HepG2 (cell line): ENCODE results near the gene CDC42EP1. TPM values are rescaled to one million over a fixed set of nuclear protein-coding genes. Genes with fewer than 3 reads are reported as not detected.

Experiments
- ATF7-NPFF ChIP-seq: sonication (generic); formaldehyde crosslinking; IDR thresholded peaks from 2 replicates; pipeline ENCODE4 v1.8.1; 2023; ENCODE audit warnings: mild to moderate bottlenecking, low read depth, missing genetic modification reagents, moderate library complexity
- HMG20A ChIP-seq: IDR thresholded peaks from 2 replicates; pipeline ENCODE4 v1.6.1; 2016; ENCODE audit warnings: borderline replicate concordance
- ISL2 ChIP-seq: sonication (generic); formaldehyde crosslinking; IDR thresholded peaks from 2 replicates; pipeline ENCODE4 v1.5.0; 2020; ENCODE audit warnings: missing genetic modification reagents
- ISX ChIP-seq: sonication (generic); formaldehyde crosslinking; conservative IDR thresholded peaks from 2 replicates; pipeline ENCODE4 v1.5.0; 2020; ENCODE audit warnings: missing genetic modification reagents
- KDM6A ChIP-seq: IDR thresholded peaks from 2 replicates; pipeline ENCODE4 v1.6.1; 2016; ENCODE audit warnings: low read depth
- SPEN ChIP-seq: sonication (generic); formaldehyde crosslinking; IDR thresholded peaks from 2 replicates; pipeline ENCODE4 v1.5.1; 2020; ENCODE audit warnings: low read depth, mild to moderate bottlenecking, missing genetic modification reagents
- TCF7 ChIP-seq: sonication (generic); IDR thresholded peaks from 2 replicates; pipeline ENCODE4 v1.6.1; 2016; ENCODE audit warnings: antibody characterized with exemption, low read depth
- THRA ChIP-seq: sonication (generic); formaldehyde crosslinking; IDR thresholded peaks from 2 replicates; pipeline ENCODE4 v1.4.0; 2020; ENCODE audit warnings: missing genetic modification reagents, borderline replicate concordance
- ZFY ChIP-seq: sonication (generic); formaldehyde crosslinking; IDR thresholded peaks from 2 replicates; pipeline ENCODE4 v1.4.0; 2020; ENCODE audit warnings: missing genetic modification reagents
- ZKSCAN5 ChIP-seq: sonication (generic); formaldehyde crosslinking; IDR thresholded peaks from 2 replicates; pipeline ENCODE4 v1.5.1; 2020; ENCODE audit warnings: mild to moderate bottlenecking, missing genetic modification reagents
- ZNF567 ChIP-seq: sonication (generic); formaldehyde crosslinking; IDR thresholded peaks from 2 replicates; pipeline ENCODE4 v1.8.1; 2023; ENCODE audit warnings: mild to moderate bottlenecking, missing genetic modification reagents, borderline replicate concordance
- ZNF597 ChIP-seq: sonication (generic); formaldehyde crosslinking; IDR thresholded peaks from 2 replicates; pipeline ENCODE4 v1.5.0; 2020; ENCODE audit warnings: missing genetic modification reagents
- polyA plus RNA-seq, 8 experiments: library from polyadenylated mRNA; depleted of rRNA in 3 of 8; stranded (reverse) in 7 of 8; unstranded in 1 of 8; fragments of >200 nt; fragmentation: Illumina TruSeq in 4 of 8; extraction: Trizol in 4 of 8; gene quantifications; 2 replicates each; pipeline versions ENCODE4 v1.2.1 to v1.2.3, GENCODE V29; 2011 to 2016; ENCODE audit warnings: low read depth in 4 of 8, missing spikeins in 1 of 8, mixed read lengths in 1 of 8; ENCODE audit not compliant: insufficient read depth in 1 of 8
- total RNA-seq, 5 experiments: library from RNA; depleted of rRNA; stranded (reverse); fragments of >200 nt; fragmentation: Illumina TruSeq; extraction: Trizol; gene quantifications; 2 replicates each; pipeline ENCODE4 v1.2.3, GENCODE V29; 2016; ENCODE audit warnings: low read depth in 1 of 5
- TF ChIP-seq, protein P1 (sequence below): IDR thresholded peaks from 2 replicates; pipeline ENCODE4 v1.6.1; 2012; ENCODE audit warnings: inconsistent platforms
- TF ChIP-seq, protein P2 (sequence below): sonication (generic); formaldehyde crosslinking; IDR thresholded peaks from 2 replicates; pipeline ENCODE4 v1.8.1; 2023; ENCODE audit warnings: mild to moderate bottlenecking, moderate library complexity, missing genetic modification reagents
- TF ChIP-seq, protein P3 (sequence below): sonication (generic); formaldehyde crosslinking; IDR thresholded peaks from 2 replicates; pipeline ENCODE4 v1.4.0; 2020; ENCODE audit warnings: missing genetic modification reagents
- TF ChIP-seq, protein P4 (sequence below), 2 experiments: fragments of 450-650 bp in 1 of 2; sonication (generic) in 1 of 2; formaldehyde crosslinking; IDR thresholded peaks; 2 replicates each; pipeline versions ENCODE4 v1.5.0 to v1.8.0; 2020 to 2022; ENCODE audit warnings: mild to moderate bottlenecking in 1 of 2, missing genetic modification reagents in 1 of 2
- TF ChIP-seq, protein P5 (sequence below): sonication (generic); IDR thresholded peaks from 2 replicates; pipeline ENCODE4 v1.6.1; 2016; ENCODE audit warnings: low read depth, borderline replicate concordance

Gene CDC42EP1
- total and polyA plus RNA-seq, 2 of the 13 experiments (the other 11 are each of a cell fraction or from before 2014, with no cell fraction given): 17.1 to 29.5 TPM

- TF ChIP-seq TCF7 (peak; percentile 7; the same call in 1 of the 2 replicates), HMG20A (CRISPR knock-in tag) (peak; percentile 64), KDM6A (CRISPR knock-in tag) (no peak), ISL2 (CRISPR knock-in tag) (0 out of 2 replicates have a peak, but pooled peaks have one; percentile 33), ZNF597 (CRISPR knock-in tag) (no peak), ZKSCAN5 (CRISPR knock-in tag) (no peak), ATF7-NPFF (CRISPR knock-in tag) (no peak), SPEN (CRISPR knock-in tag) (0 out of 2 replicates have a peak, but pooled peaks have one; percentile 34), THRA (0 out of 2 replicates have a peak, but pooled peaks have one; percentile 5), ZFY (CRISPR knock-in tag) (peak; percentile 23; the same call in 1 of the 2 replicates), ISX (no peak), ZNF567 (CRISPR knock-in tag) (no peak)
- TF ChIP-seq, protein P1, sequence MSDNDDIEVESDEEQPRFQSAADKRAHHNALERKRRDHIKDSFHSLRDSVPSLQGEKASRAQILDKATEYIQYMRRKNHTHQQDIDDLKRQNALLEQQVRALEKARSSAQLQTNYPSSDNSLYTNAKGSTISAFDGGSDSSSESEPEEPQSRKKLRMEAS: peak; percentile 79
- TF ChIP-seq, protein P2, sequence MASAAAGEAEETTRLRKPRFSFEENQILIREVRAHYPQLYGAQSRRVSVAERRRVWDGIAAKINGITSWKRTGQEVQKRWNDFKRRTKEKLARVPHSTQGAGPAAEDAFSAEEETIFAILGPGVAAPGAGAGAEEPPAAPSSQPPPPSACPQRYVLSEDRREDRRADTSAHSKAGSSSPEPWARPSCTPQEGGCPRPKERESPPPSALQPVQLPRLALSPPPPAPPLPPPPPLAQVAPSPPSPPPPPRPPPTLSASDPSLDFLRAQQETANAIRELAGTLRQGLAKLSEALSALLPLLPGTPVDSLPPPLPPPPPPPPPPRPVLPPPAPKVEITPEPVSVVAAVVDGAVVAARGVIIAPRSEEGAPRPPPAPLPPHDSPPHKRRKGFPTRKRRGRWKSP (CRISPR knock-in tag): 0 out of 2 replicates have a peak, but pooled peaks have one; percentile 20
- TF ChIP-seq, protein P3, sequence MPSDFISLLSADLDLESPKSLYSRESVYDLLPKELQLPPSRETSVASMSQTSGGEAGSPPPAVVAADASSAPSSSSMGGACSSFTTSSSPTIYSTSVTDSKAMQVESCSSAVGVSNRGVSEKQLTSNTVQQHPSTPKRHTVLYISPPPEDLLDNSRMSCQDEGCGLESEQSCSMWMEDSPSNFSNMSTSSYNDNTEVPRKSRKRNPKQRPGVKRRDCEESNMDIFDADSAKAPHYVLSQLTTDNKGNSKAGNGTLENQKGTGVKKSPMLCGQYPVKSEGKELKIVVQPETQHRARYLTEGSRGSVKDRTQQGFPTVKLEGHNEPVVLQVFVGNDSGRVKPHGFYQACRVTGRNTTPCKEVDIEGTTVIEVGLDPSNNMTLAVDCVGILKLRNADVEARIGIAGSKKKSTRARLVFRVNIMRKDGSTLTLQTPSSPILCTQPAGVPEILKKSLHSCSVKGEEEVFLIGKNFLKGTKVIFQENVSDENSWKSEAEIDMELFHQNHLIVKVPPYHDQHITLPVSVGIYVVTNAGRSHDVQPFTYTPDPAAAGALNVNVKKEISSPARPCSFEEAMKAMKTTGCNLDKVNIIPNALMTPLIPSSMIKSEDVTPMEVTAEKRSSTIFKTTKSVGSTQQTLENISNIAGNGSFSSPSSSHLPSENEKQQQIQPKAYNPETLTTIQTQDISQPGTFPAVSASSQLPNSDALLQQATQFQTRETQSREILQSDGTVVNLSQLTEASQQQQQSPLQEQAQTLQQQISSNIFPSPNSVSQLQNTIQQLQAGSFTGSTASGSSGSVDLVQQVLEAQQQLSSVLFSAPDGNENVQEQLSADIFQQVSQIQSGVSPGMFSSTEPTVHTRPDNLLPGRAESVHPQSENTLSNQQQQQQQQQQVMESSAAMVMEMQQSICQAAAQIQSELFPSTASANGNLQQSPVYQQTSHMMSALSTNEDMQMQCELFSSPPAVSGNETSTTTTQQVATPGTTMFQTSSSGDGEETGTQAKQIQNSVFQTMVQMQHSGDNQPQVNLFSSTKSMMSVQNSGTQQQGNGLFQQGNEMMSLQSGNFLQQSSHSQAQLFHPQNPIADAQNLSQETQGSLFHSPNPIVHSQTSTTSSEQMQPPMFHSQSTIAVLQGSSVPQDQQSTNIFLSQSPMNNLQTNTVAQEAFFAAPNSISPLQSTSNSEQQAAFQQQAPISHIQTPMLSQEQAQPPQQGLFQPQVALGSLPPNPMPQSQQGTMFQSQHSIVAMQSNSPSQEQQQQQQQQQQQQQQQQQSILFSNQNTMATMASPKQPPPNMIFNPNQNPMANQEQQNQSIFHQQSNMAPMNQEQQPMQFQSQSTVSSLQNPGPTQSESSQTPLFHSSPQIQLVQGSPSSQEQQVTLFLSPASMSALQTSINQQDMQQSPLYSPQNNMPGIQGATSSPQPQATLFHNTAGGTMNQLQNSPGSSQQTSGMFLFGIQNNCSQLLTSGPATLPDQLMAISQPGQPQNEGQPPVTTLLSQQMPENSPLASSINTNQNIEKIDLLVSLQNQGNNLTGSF: no peak
- TF ChIP-seq, protein P4, sequence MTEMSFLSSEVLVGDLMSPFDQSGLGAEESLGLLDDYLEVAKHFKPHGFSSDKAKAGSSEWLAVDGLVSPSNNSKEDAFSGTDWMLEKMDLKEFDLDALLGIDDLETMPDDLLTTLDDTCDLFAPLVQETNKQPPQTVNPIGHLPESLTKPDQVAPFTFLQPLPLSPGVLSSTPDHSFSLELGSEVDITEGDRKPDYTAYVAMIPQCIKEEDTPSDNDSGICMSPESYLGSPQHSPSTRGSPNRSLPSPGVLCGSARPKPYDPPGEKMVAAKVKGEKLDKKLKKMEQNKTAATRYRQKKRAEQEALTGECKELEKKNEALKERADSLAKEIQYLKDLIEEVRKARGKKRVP (CRISPR knock-in tag; IDR thresholded peaks at IDR 0.05): peak in 1 of 2 experiments; percentile 83; a peak in 2 of 4 replicates
- TF ChIP-seq, protein P5, sequence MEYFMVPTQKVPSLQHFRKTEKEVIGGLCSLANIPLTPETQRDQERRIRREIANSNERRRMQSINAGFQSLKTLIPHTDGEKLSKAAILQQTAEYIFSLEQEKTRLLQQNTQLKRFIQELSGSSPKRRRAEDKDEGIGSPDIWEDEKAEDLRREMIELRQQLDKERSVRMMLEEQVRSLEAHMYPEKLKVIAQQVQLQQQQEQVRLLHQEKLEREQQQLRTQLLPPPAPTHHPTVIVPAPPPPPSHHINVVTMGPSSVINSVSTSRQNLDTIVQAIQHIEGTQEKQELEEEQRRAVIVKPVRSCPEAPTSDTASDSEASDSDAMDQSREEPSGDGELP: peak; percentile 84
Measured at GRCh38 chr22:37563153-37564081, 3.1 kb downstream of the CDC42EP1 start (continued).
